A549 (cell line): ENCODE measurements around the gene BRD1. TPM values are rescaled to one million over a fixed set of nuclear protein-coding genes. Genes with fewer than 3 reads are reported as not detected.

Experiments used
- ATAC-seq, 2 experiments: fragments of 200-7000 bp in 1 of 2; fragments of >200 bp in 1 of 2; cut with Nextera tagmentation in 1 of 2; cut with Tn5 transposase in 1 of 2; 3 replicates each; pipeline versions ENCODE4 v1.8.0 to v1.9.1; 2018 to 2020; ENCODE audit warnings: mild to moderate bottlenecking in 1 of 2, moderate library complexity in 1 of 2
- CTCF ChIA-PET: fragments of 300-600 bp; sonication (Branson Sonifier 250); formaldehyde crosslinking; extraction: SDS; loops from one replicate; lab custom pipeline; 2021; ENCODE audit warnings: antibody characterized with exemption, inconsistent platforms; lab: Yijun Ruan, JAX
- POLR2A ChIA-PET: fragments of 350-600 bp; formaldehyde crosslinking; extraction: SDS; loops from one replicate; lab custom pipeline; 2021; ENCODE audit warnings: antibody characterized with exemption, inconsistent platforms; lab: Yijun Ruan, JAX
- DNase-seq, 2 experiments: peaks; one replicate each; pipeline versions ENCODE4 v3.0.0 to v3.0.0-alpha.2; 2011 to 2016; ENCODE audit warnings: low read depth in 1 of 2, low spot score in 1 of 2
- FAIRE-seq: peaks from 2 replicates; lab custom pipeline; 2011; peaks lifted over from hg19 to GRCh38; lab: Jason Lieb, UNC
- H3K27ac ChIP-seq, 2 experiments: fragments of >200 bp; sonication (Bioruptor Twin); formaldehyde crosslinking; 3 replicates each; pipeline ENCODE4 v1.5.1; 2016 to 2017
- H3K4me1 ChIP-seq: fragments of >200 bp; sonication (Bioruptor Twin); formaldehyde crosslinking; 3 replicates; pipeline ENCODE4 v1.6.1; 2016
- H3K4me2 ChIP-seq: fragments of >200 bp; sonication (Bioruptor Twin); formaldehyde crosslinking; 3 replicates; pipeline ENCODE4 v1.6.1; 2016
- H3K4me3 ChIP-seq: fragments of >200 bp; sonication (Bioruptor Twin); formaldehyde crosslinking; 3 replicates; pipeline ENCODE4 v1.5.1; 2016
- H3K9me3 ChIP-seq: fragments of >200 bp; sonication (Bioruptor Twin); formaldehyde crosslinking; 3 replicates; pipeline ENCODE4 v1.6.1; 2016
- ATOH8 ChIP-seq: fragments of 250-450 bp; sonication (Bioruptor Pico); IDR thresholded peaks from 2 replicates; pipeline ENCODE4 v1.5.0; 2020; ENCODE audit warnings: low read depth, mild to moderate bottlenecking, moderate library complexity
- BHLHE40 ChIP-seq: IDR thresholded peaks from 2 replicates; pipeline ENCODE4 v1.6.1; 2012; ENCODE audit warnings: low read depth, low read length, inconsistent platforms
- CHD2 ChIP-seq: fragments of 150-350 bp; IDR thresholded peaks from 2 replicates; pipeline ENCODE4 v1.6.1; 2014; ENCODE audit warnings: low read length; ENCODE audit not compliant: partially characterized antibody
- E2F6 ChIP-seq: IDR thresholded peaks from 2 replicates; pipeline ENCODE4 v1.6.1; 2012; ENCODE audit warnings: low read depth, borderline replicate concordance
- EHF ChIP-seq: fragments of 250-450 bp; sonication (Bioruptor Pico); IDR thresholded peaks from 2 replicates; pipeline ENCODE4 v1.5.0; 2020; ENCODE audit warnings: mild to moderate bottlenecking
- ESRRA ChIP-seq: fragments of 150-350 bp; IDR thresholded peaks from 2 replicates; pipeline ENCODE4 v1.6.1; 2014; ENCODE audit warnings: mild to moderate bottlenecking, low read length, borderline replicate concordance
- GATA3 ChIP-seq: IDR thresholded peaks from 2 replicates; pipeline ENCODE4 v1.6.1; 2012; ENCODE audit warnings: borderline replicate concordance
- HOXA7 ChIP-seq: fragments of 250-450 bp; sonication (Bioruptor Pico); IDR thresholded peaks from 2 replicates; pipeline ENCODE4 v1.5.0; 2020; ENCODE audit warnings: mild to moderate bottlenecking, moderate library complexity
- HOXB13 ChIP-seq: fragments of 250-450 bp; sonication (Bioruptor Pico); IDR thresholded peaks from 2 replicates; pipeline ENCODE4 v1.5.0; 2020; ENCODE audit warnings: low read depth, mild to moderate bottlenecking, moderate library complexity
- MAZ ChIP-seq: fragments of 150-350 bp; IDR thresholded peaks from 2 replicates; pipeline ENCODE4 v1.6.1; 2014; ENCODE audit warnings: antibody characterized with exemption, low read depth, low read length, borderline replicate concordance
- MYC ChIP-seq: IDR thresholded peaks from 2 replicates; pipeline ENCODE4 v1.6.1; 2012; ENCODE audit warnings: mild to moderate bottlenecking, inconsistent platforms, low read length, improper control_type of control experiment, borderline replicate concordance
- NFE2L2 ChIP-seq: fragments of 150-350 bp; conservative IDR thresholded peaks from 2 replicates; pipeline ENCODE4 v1.6.1; 2014; ENCODE audit warnings: low read length
- PBX3 ChIP-seq: IDR thresholded peaks from 2 replicates; pipeline ENCODE4 v1.6.1; 2012
- RARB ChIP-seq: fragments of 250-450 bp; sonication (Bioruptor Pico); IDR thresholded peaks from 2 replicates; pipeline ENCODE4 v1.8.0; 2021; ENCODE audit warnings: mild to moderate bottlenecking, moderate library complexity
- RCOR1 ChIP-seq: fragments of 150-350 bp; IDR thresholded peaks from 2 replicates; pipeline ENCODE4 v1.6.1; 2014; ENCODE audit warnings: antibody characterized with exemption, low read length, low read depth
- REST ChIP-seq: fragments of 200-600 bp; sonication (generic); IDR thresholded peaks from 2 replicates; pipeline ENCODE4 v1.6.1; 2016; ENCODE audit warnings: antibody characterized with exemption, mild to moderate bottlenecking, moderate library complexity
- RNF2 ChIP-seq: fragments of 200-600 bp; sonication (generic); IDR thresholded peaks from 2 replicates; pipeline ENCODE4 v1.6.1; 2016; ENCODE audit warnings: low read depth, mild to moderate bottlenecking, antibody characterized with exemption, moderate library complexity, borderline replicate concordance
- USF2 ChIP-seq: fragments of 450-650 bp; IDR thresholded peaks from 2 replicates; pipeline ENCODE4 v1.6.1; 2014; ENCODE audit warnings: antibody characterized with exemption
- ZFP36 ChIP-seq: fragments of 450-650 bp; IDR thresholded peaks from 2 replicates; pipeline ENCODE4 v1.6.1; 2014; ENCODE audit warnings: borderline replicate concordance; ENCODE audit not compliant: partially characterized antibody
- ZSCAN20 ChIP-seq: fragments of 250-450 bp; sonication (Bioruptor Pico); IDR thresholded peaks from 2 replicates; pipeline ENCODE4 v1.8.0; 2022; ENCODE audit warnings: mild to moderate bottlenecking, moderate library complexity
- WGBS: methylation state at CpG from one replicate; pipeline ENCODE4 v1.1.6; 2017; ENCODE audit errors: missing lambda C conversion rate; 5-methylcytosine and 5-hydroxymethylcytosine counted together
- polyA plus RNA-seq, 4 experiments: library from polyadenylated mRNA; depleted of rRNA in 3 of 4; stranded (reverse); fragments of >200 nt; fragmentation: RNase III in 1 of 4; extraction: RNeasy Plus Mini Kit Qiagen cat#74134 plus additional on column Dnase treatment in 1 of 4; gene quantifications; 2 replicates in 3 of 4; 3 replicates in 1 of 4; pipeline ENCODE4 v1.2.3, GENCODE V29; 2011 to 2017

The BRD1 gene
- polyA plus RNA-seq, 2 of the 4 experiments (the other 2 are of a cell fraction), result 3.7 to 11.5 TPM

GRCh38 chr22:49738566-49738965 lies 89.1 kb downstream of the BRD1 start:
- no peak for DNase-seq
- ChIA-PET CTCF (interaction anchor here (0.6 to 1.1 kb wide), 2 partner anchors 12 to 36 kb away, joined by 3 read pairs; no protein-coding TSS in a partner anchor), POLR2A (no interaction called here)
- H3K4me3 ChIP-seq, result no peak overlapping the region
- no peaks in the 10 kb centered on the region for H3K4me1 ChIP-seq
- WGBS, result 30% methylated on average over 8 of the region's 8 CpGs
- no peak for ATAC-seq
- FAIRE-seq, result no peak
- H3K4me2 ChIP-seq, result no peak overlapping the region
- no peak overlapping the region for H3K27ac ChIP-seq
- no peaks in the 10 kb centered on the region for H3K9me3 ChIP-seq
- TF ChIP-seq MYC, result no peak
- TF ChIP-seq, all 56 proteins: peak for 0

- no peak for TF ChIP-seq EHF (CRISPR knock-in tag)
- no peak for TF ChIP-seq HOXB13 (CRISPR knock-in tag)
- TF ChIP-seq E2F6, result no peak
- no peak for TF ChIP-seq ZSCAN20
- no peak for TF ChIP-seq USF2
- ChIA-PET CTCF (interaction anchor here (1.1 kb wide), 1 partner anchor 11 kb away, joined by 3 read pairs; no protein-coding TSS in a partner anchor), POLR2A (no interaction called here)
- no peak for ATAC-seq
- 35% methylated on average over 12 of the region's 12 CpGs for WGBS
- no peak for FAIRE-seq
- no peak overlapping the region for H3K4me3 ChIP-seq
- no peaks in the 10 kb centered on the region for H3K4me1 ChIP-seq
- no peak for DNase-seq
- H3K9me3 ChIP-seq, result no peaks in the 10 kb centered on the region
- no peak overlapping the region for H3K4me2 ChIP-seq
- H3K27ac ChIP-seq, result no peak overlapping the region
Measured at GRCh38 chr22:49738006-49738405, 89.7 kb downstream of the BRD1 start.

GRCh38 chr22:49737101-49737551 lies 90.5 kb downstream of the BRD1 start:
- ATAC-seq (no peak), FAIRE-seq (no peak), DNase-seq (no peak)
- no peak overlapping the region for H3K27ac ChIP-seq
- CTCF ChIA-PET, result interaction anchor here (1.8 kb wide), 1 partner anchor 12 kb away, joined by 11 read pairs; no protein-coding TSS in a partner anchor
- TF ChIP-seq ESRRA, result no peak
- no peak for TF ChIP-seq ZFP36
- TF ChIP-seq RNF2, result no peak
- TF ChIP-seq ATOH8 (CRISPR knock-in tag), result no peak
- TF ChIP-seq PBX3, result no peak
- TF ChIP-seq MAZ, result no peak
- TF ChIP-seq CHD2, result no peak
- TF ChIP-seq NFE2L2, result no peak
- no peak for TF ChIP-seq RARB (CRISPR knock-in tag)
- TF ChIP-seq REST, result no peak
- no peak for TF ChIP-seq BHLHE40
- TF ChIP-seq RCOR1, result no peak
- no peak for TF ChIP-seq HOXA7
- TF ChIP-seq GATA3, result no peak
- TF ChIP-seq, all 56 proteins: peak for 0
- Histone ChIP-seq H3K4me3 (no peak overlapping the region), H3K4me1 (no peaks in the 10 kb centered on the region), H3K4me2 (no peak overlapping the region), H3K9me3 (peaks cover under 1% of the 10 kb centered on the region; the same call in 1 of the 3 replicates)
- 24% methylated on average over 6 of the region's 12 CpGs for WGBS
- POLR2A ChIA-PET, result no interaction called here
